Thymus (tissue), 11 donors: Measurements from ENCODE around the gene KRTAP10-4. TPM values are rescaled to one million over a fixed set of nuclear protein-coding genes. Genes with fewer than 3 reads are reported as not detected.

Experiments
- DNase-seq, 9 donors: peaks; one replicate each; pipeline ENCODE4 v3.0.0-alpha.2; 2013; ENCODE audit warnings: low spot score in 9 of 9, low read depth in 6 of 9, missing footprints in 1 of 9
- H3K27ac ChIP-seq, 2 donors: one replicate each; pipeline ENCODE4 v1.5.1; 2013; ENCODE audit warnings: control low read depth in 1 of 2, low read depth in 1 of 2, low read length in 1 of 2, mild to moderate bottlenecking in 1 of 2, moderate library complexity in 1 of 2
- H3K27me3 ChIP-seq, 2 donors: one replicate each; pipeline ENCODE4 v1.5.1; 2013; ENCODE audit warnings: low read length in 1 of 2; ENCODE audit not compliant: control insufficient read depth in 2 of 2, insufficient read depth in 1 of 2
- H3K36me3 ChIP-seq, 2 donors: one replicate each; pipeline ENCODE4 v1.5.1; 2013; ENCODE audit warnings: low read length in 1 of 2, mild to moderate bottlenecking in 1 of 2, moderate library complexity in 1 of 2; ENCODE audit not compliant: control insufficient read depth in 2 of 2, insufficient read depth in 2 of 2
- H3K4me1 ChIP-seq, 2 donors: one replicate each; pipeline ENCODE4 v1.5.1; 2013; ENCODE audit warnings: low read length in 2 of 2; ENCODE audit not compliant: control insufficient read depth in 2 of 2, insufficient read depth in 2 of 2
- H3K4me3 ChIP-seq, 2 donors: one replicate each; pipeline ENCODE4 v1.5.1; 2013; ENCODE audit warnings: low read length in 2 of 2, control low read depth in 1 of 2, mild to moderate bottlenecking in 1 of 2
- H3K9me3 ChIP-seq, 2 donors: one replicate each; pipeline ENCODE4 v1.5.1; 2013; ENCODE audit warnings: low read length in 1 of 2, mild to moderate bottlenecking in 1 of 2; ENCODE audit not compliant: control insufficient read depth in 2 of 2, insufficient read depth in 1 of 2
- WGBS: extraction: QIAGEN DNeasy Blood & Tissue Kit; methylation state at CpG from one replicate; pipeline ENCODE4 v1.1.7; 2013; 5-methylcytosine and 5-hydroxymethylcytosine counted together
- polyA plus RNA-seq: library from polyadenylated mRNA; stranded (reverse); fragments of 200-250 nt; gene quantifications from one replicate; pipeline ENCODE4 v1.2.3, GENCODE V29; 2013
- total RNA-seq: library from RNA; stranded (reverse); fragments of 120-200 nt; gene quantifications from one replicate; pipeline ENCODE4 v1.2.4, GENCODE V29; 2013
- donor health status: healthy.

The KRTAP10-4 gene
- total and polyA plus RNA-seq, 2 donors: not detected

DNA sequence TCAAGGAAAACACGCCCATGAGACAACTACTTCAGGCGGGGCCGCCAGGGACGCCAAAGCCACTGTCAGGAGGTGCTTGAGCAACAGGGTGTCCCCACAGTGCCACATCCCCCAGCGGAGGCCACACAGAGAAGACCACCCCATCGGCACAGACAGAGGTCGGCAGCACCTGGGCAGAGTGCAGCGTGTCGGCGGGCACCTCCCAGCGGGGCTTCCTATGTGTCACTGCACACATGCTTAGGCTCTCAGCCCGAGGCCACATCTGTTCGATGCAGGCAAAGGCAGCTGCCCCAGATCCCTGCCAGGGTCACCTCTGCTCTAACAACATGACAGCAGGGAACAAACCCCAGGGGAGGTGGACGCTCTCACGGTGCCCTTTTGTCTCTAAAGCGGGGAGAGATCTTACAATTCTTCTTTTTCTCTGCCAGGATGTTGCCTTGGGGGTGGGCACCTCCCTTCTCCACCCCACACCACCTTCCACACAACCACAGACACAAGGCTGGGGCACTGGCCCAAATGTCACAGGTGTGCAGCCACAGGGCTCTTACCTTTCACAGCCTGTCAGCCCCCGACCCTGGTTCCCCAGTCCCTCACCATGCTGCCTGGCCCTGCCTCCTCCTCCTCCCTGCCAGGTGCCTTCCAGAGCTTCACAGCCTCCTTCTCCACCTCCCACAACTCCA, 42.5 kb downstream of the KRTAP10-4 start:
- Histone ChIP-seq H3K9me3 (peaks cover 3 to 22% of the 10 kb centered on the region in 2 donors), H3K4me1 (peaks cover 0 to 3% of the 10 kb centered on the region in 2 donors), H3K27ac (no peak overlapping the region), H3K27me3 (peaks cover 0 to 2% of the 10 kb centered on the region in 2 donors), H3K4me3 (no peak overlapping the region), H3K36me3 (no peaks in the 10 kb centered on the region)
- WGBS: 82% methylated on average over 17 of the region's 17 CpGs
- DNase-seq: no peak

DNA sequence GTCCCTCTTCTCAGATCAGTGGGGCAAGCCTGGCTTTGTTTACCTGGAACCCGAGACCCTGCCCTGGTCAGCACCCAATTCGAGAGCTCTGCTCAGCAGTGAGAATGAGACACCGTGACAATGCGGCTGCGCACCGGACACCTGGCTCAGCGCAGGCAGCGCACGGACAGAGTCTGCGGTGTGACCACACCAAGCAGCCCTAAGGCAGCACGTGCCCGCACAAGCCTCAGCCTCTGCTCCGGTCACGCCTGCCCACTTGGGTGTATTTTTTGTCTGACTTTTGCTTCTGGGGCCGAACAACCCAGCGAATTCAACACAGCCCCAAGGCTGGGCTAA, 43.0 kb downstream of the KRTAP10-4 start:
- peaks cover 0 to 2% of the 10 kb centered on the region in 2 donors for H3K27me3 ChIP-seq
- DNase-seq: no peak

DNA sequence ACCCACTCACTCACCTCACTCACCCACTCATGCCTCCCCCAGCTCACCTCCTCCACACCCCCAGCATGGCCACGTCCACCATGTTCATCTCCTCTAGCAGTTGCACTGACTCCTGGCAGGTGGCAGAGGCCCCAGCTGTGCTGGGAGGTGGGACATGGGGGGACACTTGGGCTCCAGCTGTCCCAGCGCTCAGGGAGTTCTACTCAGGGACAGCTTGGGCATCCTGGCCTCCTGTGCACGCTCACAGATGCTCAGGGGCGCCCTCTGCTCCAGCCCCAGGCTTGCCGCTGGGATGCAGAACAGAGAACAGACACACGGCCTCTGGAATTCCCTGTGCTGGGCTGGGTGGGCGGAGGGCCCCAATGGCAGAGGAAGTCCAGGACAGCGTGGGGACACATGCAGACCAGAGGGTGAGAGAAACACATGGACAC, 43.6 kb downstream of the KRTAP10-4 start:
- peaks cover 0 to 2% of the 10 kb centered on the region in 2 donors for H3K27me3 ChIP-seq
- DNase-seq: no peak
- H3K4me1 ChIP-seq: peaks cover 0 to 3% of the 10 kb centered on the region in 2 donors
- 80% methylated on average over 8 of the region's 8 CpGs for WGBS
- H3K4me3 ChIP-seq: no peak overlapping the region
- no peaks in the 10 kb centered on the region for H3K36me3 ChIP-seq
- H3K9me3 ChIP-seq: peaks cover under 1 to 13% of the 10 kb centered on the region in 2 donors
- no peak overlapping the region for H3K27ac ChIP-seq

More for the DNA sequence above, 43.0 kb downstream of the KRTAP10-4 start:
- 85% methylated on average over 16 of the region's 16 CpGs for WGBS
- Histone ChIP-seq H3K36me3 (no peaks in the 10 kb centered on the region), H3K9me3 (peaks cover 3 to 19% of the 10 kb centered on the region in 2 donors), H3K4me1 (peaks cover 0 to 3% of the 10 kb centered on the region in 2 donors), H3K4me3 (no peak overlapping the region), H3K27ac (no peak overlapping the region)

DNA sequence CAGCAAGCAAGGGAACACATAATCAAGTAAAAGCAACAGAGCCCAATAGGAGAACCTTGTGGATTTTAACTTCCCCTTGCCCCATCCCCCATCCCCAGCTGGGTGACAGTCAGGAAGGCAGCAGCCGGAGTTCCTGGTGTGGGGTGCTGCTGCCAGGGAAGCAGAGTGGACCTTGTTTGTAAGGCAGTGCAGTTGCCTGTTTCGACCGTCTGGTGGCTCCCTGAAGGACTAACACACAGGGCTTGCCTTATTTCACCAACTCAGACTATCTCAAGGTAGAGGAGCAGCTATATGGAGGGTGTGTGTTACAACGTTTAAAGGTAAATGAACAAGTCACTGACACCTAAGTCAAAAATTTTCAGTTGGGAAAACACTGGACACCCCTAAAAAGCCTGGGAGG, 45.0 kb downstream of the KRTAP10-4 start:
- no peak overlapping the region for H3K27ac ChIP-seq
- no peak for DNase-seq
- H3K9me3 ChIP-seq: peaks cover 2 to 16% of the 10 kb centered on the region in 2 donors
- 39% methylated on average over 4 of the region's 4 CpGs for WGBS
- H3K4me3 ChIP-seq: no peak overlapping the region
- peaks cover 0 to 2% of the 10 kb centered on the region in 2 donors for H3K27me3 ChIP-seq
- peaks cover 0 to 3% of the 10 kb centered on the region in 2 donors for H3K4me1 ChIP-seq
- H3K36me3 ChIP-seq: no peaks in the 10 kb centered on the region

DNA sequence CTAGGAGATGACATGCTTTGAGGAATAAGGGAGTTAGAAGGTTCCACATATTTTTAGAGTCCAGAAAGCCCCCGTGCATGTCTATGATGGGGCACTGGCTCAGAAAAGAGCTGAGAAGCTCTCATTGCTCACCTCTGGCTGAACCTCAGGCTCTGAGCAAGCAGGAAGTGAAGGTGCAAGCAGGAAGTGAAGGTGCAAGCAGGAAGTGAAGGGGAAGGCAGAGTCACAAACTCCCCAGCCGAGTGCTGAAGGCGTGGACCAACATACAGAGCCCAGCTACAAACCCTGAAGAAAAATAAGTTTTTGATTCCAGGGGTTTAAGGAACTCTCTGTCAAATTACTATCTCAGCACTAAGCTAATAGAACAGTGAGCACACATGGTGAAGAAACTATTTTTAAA, 45.4 kb downstream of the KRTAP10-4 start:
- WGBS: 62% methylated on average over 3 of the region's 3 CpGs
- Histone ChIP-seq H3K9me3 (peaks cover 2 to 16% of the 10 kb centered on the region in 2 donors), H3K4me3 (no peak overlapping the region), H3K27ac (no peak overlapping the region), H3K36me3 (no peaks in the 10 kb centered on the region), H3K27me3 (peaks cover 0 to 2% of the 10 kb centered on the region in 2 donors), H3K4me1 (peaks cover 0 to 3% of the 10 kb centered on the region in 2 donors)
- peak in 3 of 9 donors; percentile 4 to 29 (median 7) for DNase-seq

DNA sequence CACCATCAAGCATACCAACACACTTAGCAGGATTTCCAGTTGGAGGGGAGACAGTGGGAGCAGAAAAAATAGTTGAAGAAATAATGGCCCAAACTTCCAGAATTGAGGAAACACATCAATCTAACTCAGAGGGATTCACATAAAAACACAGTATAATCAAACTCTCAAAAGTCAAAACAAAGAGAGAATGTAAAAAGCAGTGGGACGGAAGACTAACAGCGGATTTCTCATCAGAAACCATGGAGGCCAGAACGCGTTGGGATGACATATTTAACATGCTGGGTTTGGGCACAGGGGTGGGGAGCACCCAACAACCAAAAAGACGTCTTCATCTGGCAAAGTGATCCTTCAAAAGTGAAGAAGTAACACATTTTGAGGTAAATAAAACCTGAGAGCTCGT, 46.4 kb downstream of the KRTAP10-4 start:
- Histone ChIP-seq H3K36me3 (no peaks in the 10 kb centered on the region), H3K4me3 (no peak overlapping the region), H3K27ac (no peak overlapping the region), H3K4me1 (peaks cover 0 to 3% of the 10 kb centered on the region in 2 donors), H3K27me3 (peaks cover 0 to 2% of the 10 kb centered on the region in 2 donors), H3K9me3 (peaks cover 2 to 16% of the 10 kb centered on the region in 2 donors)
- WGBS: 96% methylated on average over 6 of the region's 6 CpGs
- no peak for DNase-seq

DNA sequence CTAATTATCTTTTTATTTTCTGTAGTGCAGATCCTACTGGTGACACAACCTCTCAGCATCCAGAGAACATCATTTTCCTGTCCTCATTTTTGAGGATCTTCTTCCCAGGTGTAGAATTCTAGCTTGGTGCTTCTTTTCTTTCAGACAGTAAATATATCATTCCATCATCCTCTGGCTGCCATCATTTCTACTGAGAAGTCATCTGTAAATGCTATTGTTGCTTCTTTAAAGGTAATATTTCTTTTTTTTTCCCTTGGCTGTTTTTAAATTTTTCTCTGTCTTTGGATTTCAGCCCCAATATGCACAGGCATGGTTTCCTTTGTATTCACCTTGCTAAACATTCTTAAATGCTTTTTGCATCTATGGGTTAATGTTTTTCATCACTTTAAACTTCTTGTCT, 50.0 kb downstream of the KRTAP10-4 start:
- no peak overlapping the region for H3K27ac ChIP-seq
- no peaks in the 10 kb centered on the region for H3K4me1 ChIP-seq
- H3K36me3 ChIP-seq: no peaks in the 10 kb centered on the region
- no peaks in the 10 kb centered on the region for H3K27me3 ChIP-seq
- no peak overlapping the region for H3K4me3 ChIP-seq
- DNase-seq: no peak
- H3K9me3 ChIP-seq: peaks cover 2 to 18% of the 10 kb centered on the region in 2 donors

Other genes with a start within 250 kb of the KRTAP10-4 start
- 15.3 TPM for gene CFAP410, start 234.3 kb upstream of the KRTAP10-4 start, total RNA-seq
- gene CFAP410, start 234.3 kb upstream of the KRTAP10-4 start, polyA plus RNA-seq: 62.5 TPM
- 2.7 TPM for gene TRPM2, start 220.1 kb upstream of the KRTAP10-4 start, total RNA-seq
- 9.4 TPM for gene TRPM2, start 220.1 kb upstream of the KRTAP10-4 start, polyA plus RNA-seq
- 0.24 TPM for gene LRRC3, start 118.2 kb upstream of the KRTAP10-4 start, total RNA-seq
- gene LRRC3, start 118.2 kb upstream of the KRTAP10-4 start, polyA plus RNA-seq: 0.55 TPM
- not detected for gene KRTAP10-1, start 33.5 kb upstream of the KRTAP10-4 start, total RNA-seq
- not detected for gene KRTAP10-1, start 33.5 kb upstream of the KRTAP10-4 start, polyA plus RNA-seq
- not detected for gene KRTAP10-2, start 22.2 kb upstream of the KRTAP10-4 start, total RNA-seq
- not detected for gene KRTAP10-2, start 22.2 kb upstream of the KRTAP10-4 start, polyA plus RNA-seq
- not detected for gene KRTAP10-3, start 14.9 kb upstream of the KRTAP10-4 start, total RNA-seq
- not detected for gene KRTAP10-3, start 14.9 kb upstream of the KRTAP10-4 start, polyA plus RNA-seq
- not detected for gene KRTAP10-5, start 6.9 kb downstream of the KRTAP10-4 start, total RNA-seq
- gene KRTAP10-5, start 6.9 kb downstream of the KRTAP10-4 start, polyA plus RNA-seq: not detected
- gene KRTAP10-6, start 18.8 kb downstream of the KRTAP10-4 start, total RNA-seq: not detected
- not detected for gene KRTAP10-6, start 18.8 kb downstream of the KRTAP10-4 start, polyA plus RNA-seq
- gene KRTAP10-7, start 26.9 kb downstream of the KRTAP10-4 start, total RNA-seq: not detected
- gene KRTAP10-7, start 26.9 kb downstream of the KRTAP10-4 start, polyA plus RNA-seq: not detected
- gene KRTAP10-8, start 38.4 kb downstream of the KRTAP10-4 start, total RNA-seq: not detected
- not detected for gene KRTAP10-8, start 38.4 kb downstream of the KRTAP10-4 start, polyA plus RNA-seq
- gene KRTAP10-9, start 53.4 kb downstream of the KRTAP10-4 start, total RNA-seq: not detected
- not detected for gene KRTAP10-9, start 53.4 kb downstream of the KRTAP10-4 start, polyA plus RNA-seq
- not detected for gene KRTAP10-10, start 63.6 kb downstream of the KRTAP10-4 start, total RNA-seq
- not detected for gene KRTAP10-10, start 63.6 kb downstream of the KRTAP10-4 start, polyA plus RNA-seq
- gene KRTAP10-11, start 72.7 kb downstream of the KRTAP10-4 start, total RNA-seq: not detected
- not detected for gene KRTAP10-11, start 72.7 kb downstream of the KRTAP10-4 start, polyA plus RNA-seq
- not detected for gene KRTAP12-4, start 80.9 kb downstream of the KRTAP10-4 start, total RNA-seq
- not detected for gene KRTAP12-4, start 80.9 kb downstream of the KRTAP10-4 start, polyA plus RNA-seq
- not detected for gene KRTAP12-3, start 84.2 kb downstream of the KRTAP10-4 start, total RNA-seq
- gene KRTAP12-3, start 84.2 kb downstream of the KRTAP10-4 start, polyA plus RNA-seq: not detected
- not detected for gene KRTAP12-2, start 93.2 kb downstream of the KRTAP10-4 start, total RNA-seq
- gene KRTAP12-2, start 93.2 kb downstream of the KRTAP10-4 start, polyA plus RNA-seq: not detected
- gene KRTAP12-1, start 108.4 kb downstream of the KRTAP10-4 start, total RNA-seq: not detected
- not detected for gene KRTAP12-1, start 108.4 kb downstream of the KRTAP10-4 start, polyA plus RNA-seq
- gene KRTAP10-12, start 123.4 kb downstream of the KRTAP10-4 start, total RNA-seq: not detected
- gene KRTAP10-12, start 123.4 kb downstream of the KRTAP10-4 start, polyA plus RNA-seq: not detected
- 0.38 TPM for gene TSPEAR, start 137.8 kb downstream of the KRTAP10-4 start, total RNA-seq
- gene TSPEAR, start 137.8 kb downstream of the KRTAP10-4 start, polyA plus RNA-seq: 0.07 TPM
- gene UBE2G2, start 228.1 kb downstream of the KRTAP10-4 start, total RNA-seq: 32.8 TPM
- gene UBE2G2, start 228.1 kb downstream of the KRTAP10-4 start, polyA plus RNA-seq: 67.6 TPM
- gene SUMO3, start 244.3 kb downstream of the KRTAP10-4 start, total RNA-seq: 63.7 TPM
- gene SUMO3, start 244.3 kb downstream of the KRTAP10-4 start, polyA plus RNA-seq: 49.6 TPM